ENCODE data around the gene DLG1. TPM values are rescaled to one million over a fixed set of nuclear protein-coding genes. Genes with fewer than 3 reads are reported as not detected.

Gene DLG1
- total and polyA plus RNA-seq, 9 of the 15 experiments (the other 6 are each of a cell fraction or from before 2014, with no cell fraction given): 9.4 to 63.5 (median 43.6) TPM

DNA sequence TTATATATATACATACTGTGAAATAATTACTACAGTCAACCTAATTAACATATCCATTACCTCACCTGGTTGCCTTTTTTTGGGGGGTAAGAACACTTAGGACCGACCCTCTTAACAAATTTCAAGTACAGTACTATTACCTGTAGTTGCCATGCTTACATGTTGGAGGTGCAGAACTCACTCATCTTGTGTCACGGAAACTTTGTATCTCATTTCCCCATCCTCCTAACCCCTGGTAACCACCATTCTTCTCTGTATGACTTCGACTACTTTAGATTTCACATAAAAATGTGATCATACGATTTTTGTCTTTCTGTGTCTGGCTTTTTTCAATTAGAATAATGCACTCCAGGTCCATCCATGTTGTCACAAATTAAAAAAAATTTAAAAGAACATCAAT, 213.3 kb downstream of the DLG1 start:
- Histone ChIP-seq H3K4me1 (replicated peaks in 1 of 2; ENCODE audit: control insufficient read depth in 2 of 2, insufficient read depth in 2 of 2, low read length in 2 of 2) (no peaks in the 10 kb centered on the region; a peak in 1 of 5 replicates), H3K4me2 (ENCODE audit: insufficient read depth, low read length) (no peak overlapping the region), H3K79me2 (ENCODE audit: control insufficient read depth, insufficient read depth, low read length) (no peaks in the 10 kb centered on the region), H3K27ac (ENCODE audit: extremely low read depth, low read depth, low read length) (no peak overlapping the region), H2AFZ (ENCODE audit: low read depth, low read length) (no peak overlapping the region), H3K36me3 (ENCODE audit: control insufficient read depth, insufficient read depth, low read length) (peaks cover 23% of the 10 kb centered on the region), H4K20me1 (replicated peaks; ENCODE audit: control insufficient read depth, insufficient read depth, low read length) (no peaks in the 10 kb centered on the region), H3K9me3 (replicated peaks; ENCODE audit: control insufficient read depth, insufficient read depth, low read depth, low read length) (no peaks in the 10 kb centered on the region), H3K9me1 (ENCODE audit: control insufficient read depth, insufficient read depth, low read length) (no peaks in the 10 kb centered on the region), H3K9ac (ENCODE audit: insufficient read depth in 1 of 2, low read depth in 2 of 2, low read length in 2 of 2) (no peak overlapping the region), H3K4me3 (no peak overlapping the region), H3K27me3 (ENCODE audit: control insufficient read depth in 2 of 2, insufficient read depth in 2 of 2, low read length in 2 of 2) (no peaks in the 10 kb centered on the region)
- in situ Hi-C loops (cut with MboI): no loop called here
- WGBS (ENCODE audit: insufficient coverage, low coverage, missing lambda C conversion rate): 86% methylated on average over 4 of the region's 4 CpGs
- no TSS peak for BruUV-seq (replicated peaks)
- CTCF ChIA-PET (ENCODE audit: low intra/inter-chr PET ratio): no interaction called here
- DNase-seq (ENCODE audit: extremely low read depth in 1 of 4, low spot score in 3 of 4) (no peak), ATAC-seq (no peak), FAIRE-seq (no peak)
- POLR2A ChIA-PET: no interaction called here
- intact Hi-C loops (cut with micrococcal nuclease): no loop called here
- TF ChIP-seq SETDB1 (IDR thresholded peaks at IDR 0.05; ENCODE audit: low read length): no peak
- TF ChIP-seq, protein P1, sequence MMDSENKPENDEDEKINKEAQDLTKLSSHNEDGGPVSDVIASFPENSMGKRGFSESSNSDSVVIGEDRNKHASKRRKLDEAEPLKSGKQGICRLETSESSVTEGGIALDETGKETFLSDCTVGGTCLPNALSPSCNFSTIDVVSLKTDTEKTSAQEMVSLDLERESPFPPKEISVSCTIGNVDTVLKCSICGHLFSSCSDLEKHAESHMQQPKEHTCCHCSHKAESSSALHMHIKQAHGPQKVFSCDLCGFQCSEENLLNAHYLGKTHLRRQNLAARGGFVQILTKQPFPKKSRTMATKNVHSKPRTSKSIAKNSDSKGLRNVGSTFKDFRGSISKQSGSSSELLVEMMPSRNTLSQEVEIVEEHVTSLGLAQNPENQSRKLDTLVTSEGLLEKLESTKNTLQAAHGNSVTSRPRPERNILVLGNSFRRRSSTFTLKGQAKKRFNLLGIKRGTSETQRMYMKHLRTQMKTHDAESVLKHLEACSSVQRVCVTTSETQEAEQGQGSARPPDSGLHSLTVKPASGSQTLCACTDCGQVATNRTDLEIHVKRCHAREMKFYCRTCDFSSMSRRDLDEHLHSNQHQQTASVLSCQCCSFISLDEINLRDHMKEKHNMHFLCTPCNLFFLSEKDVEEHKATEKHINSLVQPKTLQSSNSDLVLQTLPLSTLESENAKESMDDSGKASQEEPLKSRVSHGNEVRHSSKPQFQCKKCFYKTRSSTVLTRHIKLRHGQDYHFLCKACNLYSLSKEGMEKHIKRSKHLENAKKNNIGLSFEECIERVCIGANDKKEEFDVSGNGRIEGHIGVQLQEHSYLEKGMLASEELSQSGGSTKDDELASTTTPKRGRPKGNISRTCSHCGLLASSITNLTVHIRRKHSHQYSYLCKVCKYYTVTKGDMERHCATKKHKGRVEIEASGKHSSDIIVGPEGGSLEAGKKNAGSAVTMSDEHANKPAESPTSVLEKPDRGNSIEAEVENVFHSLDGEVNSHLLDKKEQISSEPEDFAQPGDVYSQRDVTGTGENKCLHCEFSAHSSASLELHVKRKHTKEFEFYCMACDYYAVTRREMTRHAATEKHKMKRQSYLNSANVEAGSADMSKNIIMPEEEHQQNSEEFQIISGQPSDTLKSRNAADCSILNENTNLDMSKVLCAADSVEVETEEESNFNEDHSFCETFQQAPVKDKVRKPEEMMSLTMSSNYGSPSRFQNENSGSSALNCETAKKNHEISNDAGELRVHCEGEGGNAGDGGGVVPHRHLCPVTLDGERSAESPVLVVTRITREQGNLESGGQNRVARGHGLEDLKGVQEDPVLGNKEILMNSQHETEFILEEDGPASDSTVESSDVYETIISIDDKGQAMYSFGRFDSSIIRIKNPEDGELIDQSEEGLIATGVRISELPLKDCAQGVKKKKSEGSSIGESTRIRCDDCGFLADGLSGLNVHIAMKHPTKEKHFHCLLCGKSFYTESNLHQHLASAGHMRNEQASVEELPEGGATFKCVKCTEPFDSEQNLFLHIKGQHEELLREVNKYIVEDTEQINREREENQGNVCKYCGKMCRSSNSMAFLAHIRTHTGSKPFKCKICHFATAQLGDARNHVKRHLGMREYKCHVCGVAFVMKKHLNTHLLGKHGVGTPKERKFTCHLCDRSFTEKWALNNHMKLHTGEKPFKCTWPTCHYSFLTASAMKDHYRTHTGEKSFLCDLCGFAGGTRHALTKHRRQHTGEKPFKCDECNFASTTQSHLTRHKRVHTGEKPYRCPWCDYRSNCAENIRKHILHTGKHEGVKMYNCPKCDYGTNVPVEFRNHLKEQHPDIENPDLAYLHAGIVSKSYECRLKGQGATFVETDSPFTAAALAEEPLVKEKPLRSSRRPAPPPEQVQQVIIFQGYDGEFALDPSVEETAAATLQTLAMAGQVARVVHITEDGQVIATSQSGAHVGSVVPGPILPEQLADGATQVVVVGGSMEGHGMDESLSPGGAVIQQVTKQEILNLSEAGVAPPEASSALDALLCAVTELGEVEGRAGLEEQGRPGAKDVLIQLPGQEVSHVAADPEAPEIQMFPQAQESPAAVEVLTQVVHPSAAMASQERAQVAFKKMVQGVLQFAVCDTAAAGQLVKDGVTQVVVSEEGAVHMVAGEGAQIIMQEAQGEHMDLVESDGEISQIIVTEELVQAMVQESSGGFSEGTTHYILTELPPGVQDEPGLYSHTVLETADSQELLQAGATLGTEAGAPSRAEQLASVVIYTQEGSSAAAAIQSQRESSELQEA (IDR thresholded peaks at IDR 0.05; ENCODE audit: low read depth): no peak
- TF ChIP-seq CHD1 (IDR thresholded peaks at IDR 0.05; ENCODE audit: low read length): no peak
- TF ChIP-seq, protein P2, sequence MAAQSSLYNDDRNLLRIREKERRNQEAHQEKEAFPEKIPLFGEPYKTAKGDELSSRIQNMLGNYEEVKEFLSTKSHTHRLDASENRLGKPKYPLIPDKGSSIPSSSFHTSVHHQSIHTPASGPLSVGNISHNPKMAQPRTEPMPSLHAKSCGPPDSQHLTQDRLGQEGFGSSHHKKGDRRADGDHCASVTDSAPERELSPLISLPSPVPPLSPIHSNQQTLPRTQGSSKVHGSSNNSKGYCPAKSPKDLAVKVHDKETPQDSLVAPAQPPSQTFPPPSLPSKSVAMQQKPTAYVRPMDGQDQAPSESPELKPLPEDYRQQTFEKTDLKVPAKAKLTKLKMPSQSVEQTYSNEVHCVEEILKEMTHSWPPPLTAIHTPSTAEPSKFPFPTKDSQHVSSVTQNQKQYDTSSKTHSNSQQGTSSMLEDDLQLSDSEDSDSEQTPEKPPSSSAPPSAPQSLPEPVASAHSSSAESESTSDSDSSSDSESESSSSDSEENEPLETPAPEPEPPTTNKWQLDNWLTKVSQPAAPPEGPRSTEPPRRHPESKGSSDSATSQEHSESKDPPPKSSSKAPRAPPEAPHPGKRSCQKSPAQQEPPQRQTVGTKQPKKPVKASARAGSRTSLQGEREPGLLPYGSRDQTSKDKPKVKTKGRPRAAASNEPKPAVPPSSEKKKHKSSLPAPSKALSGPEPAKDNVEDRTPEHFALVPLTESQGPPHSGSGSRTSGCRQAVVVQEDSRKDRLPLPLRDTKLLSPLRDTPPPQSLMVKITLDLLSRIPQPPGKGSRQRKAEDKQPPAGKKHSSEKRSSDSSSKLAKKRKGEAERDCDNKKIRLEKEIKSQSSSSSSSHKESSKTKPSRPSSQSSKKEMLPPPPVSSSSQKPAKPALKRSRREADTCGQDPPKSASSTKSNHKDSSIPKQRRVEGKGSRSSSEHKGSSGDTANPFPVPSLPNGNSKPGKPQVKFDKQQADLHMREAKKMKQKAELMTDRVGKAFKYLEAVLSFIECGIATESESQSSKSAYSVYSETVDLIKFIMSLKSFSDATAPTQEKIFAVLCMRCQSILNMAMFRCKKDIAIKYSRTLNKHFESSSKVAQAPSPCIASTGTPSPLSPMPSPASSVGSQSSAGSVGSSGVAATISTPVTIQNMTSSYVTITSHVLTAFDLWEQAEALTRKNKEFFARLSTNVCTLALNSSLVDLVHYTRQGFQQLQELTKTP (IDR thresholded peaks at IDR 0.05; ENCODE audit: low read depth in 1 of 2, partially characterized antibody in 2 of 2): no peak
